GM12874 (cell line): ENCODE results near the gene MAB21L4.

ENCODE experiments used
- TF ChIP-seq, protein P1 (sequence below): IDR thresholded peaks from 2 replicates; pipeline ENCODE4 v1.5.1; 2011; ENCODE audit warnings: low read depth, mild to moderate bottlenecking, control low read depth, low read length, moderate library complexity; ENCODE audit not compliant: insufficient read depth

Gene MAB21L4

DNA sequence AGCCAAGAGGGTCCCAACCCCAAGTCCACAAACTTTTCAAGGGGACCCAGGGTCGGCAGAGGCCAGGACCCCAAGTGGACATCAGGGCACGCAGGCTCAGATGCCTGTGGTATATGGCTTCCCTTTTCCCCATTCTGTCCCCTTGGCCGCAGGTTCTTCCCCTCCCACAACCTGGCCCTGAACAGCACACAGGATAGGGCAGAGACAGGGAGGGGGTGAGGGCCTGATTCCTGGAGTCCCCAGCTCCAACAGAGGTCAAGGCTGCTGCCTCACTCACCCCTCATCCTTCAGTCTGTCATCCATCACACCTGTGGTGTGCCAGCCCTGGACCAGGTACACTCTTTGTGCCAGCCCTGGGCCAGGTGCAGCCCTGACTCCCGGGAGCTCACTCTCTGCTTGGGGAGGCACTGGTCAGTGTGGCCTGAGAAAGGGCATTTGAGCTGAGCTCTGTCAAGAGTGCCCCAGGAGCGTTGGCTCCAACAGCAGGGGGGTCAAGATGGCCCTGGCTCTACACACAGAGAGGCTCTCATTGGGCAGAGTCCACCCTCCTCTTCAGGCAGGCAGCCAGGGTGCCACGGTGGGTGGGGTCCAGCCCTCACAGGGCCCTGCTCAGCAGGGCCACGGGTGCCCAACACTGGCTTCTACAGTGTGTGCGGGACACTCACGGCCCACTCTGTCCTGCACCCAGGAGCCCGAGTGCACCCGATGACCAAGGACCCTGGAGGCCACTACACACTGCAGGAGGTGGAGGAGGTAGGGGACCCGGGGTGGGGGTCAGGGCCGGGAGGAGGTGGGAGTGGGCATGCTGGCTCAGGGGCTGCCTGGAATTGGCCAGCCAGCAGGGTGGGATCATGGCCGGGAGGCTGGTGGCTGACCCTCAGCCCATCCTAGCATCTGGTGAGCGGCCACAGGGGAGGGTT, 25.7 kb downstream of the MAB21L4 start:
- TF ChIP-seq, protein P1, sequence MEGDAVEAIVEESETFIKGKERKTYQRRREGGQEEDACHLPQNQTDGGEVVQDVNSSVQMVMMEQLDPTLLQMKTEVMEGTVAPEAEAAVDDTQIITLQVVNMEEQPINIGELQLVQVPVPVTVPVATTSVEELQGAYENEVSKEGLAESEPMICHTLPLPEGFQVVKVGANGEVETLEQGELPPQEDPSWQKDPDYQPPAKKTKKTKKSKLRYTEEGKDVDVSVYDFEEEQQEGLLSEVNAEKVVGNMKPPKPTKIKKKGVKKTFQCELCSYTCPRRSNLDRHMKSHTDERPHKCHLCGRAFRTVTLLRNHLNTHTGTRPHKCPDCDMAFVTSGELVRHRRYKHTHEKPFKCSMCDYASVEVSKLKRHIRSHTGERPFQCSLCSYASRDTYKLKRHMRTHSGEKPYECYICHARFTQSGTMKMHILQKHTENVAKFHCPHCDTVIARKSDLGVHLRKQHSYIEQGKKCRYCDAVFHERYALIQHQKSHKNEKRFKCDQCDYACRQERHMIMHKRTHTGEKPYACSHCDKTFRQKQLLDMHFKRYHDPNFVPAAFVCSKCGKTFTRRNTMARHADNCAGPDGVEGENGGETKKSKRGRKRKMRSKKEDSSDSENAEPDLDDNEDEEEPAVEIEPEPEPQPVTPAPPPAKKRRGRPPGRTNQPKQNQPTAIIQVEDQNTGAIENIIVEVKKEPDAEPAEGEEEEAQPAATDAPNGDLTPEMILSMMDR, result no peak

DNA sequence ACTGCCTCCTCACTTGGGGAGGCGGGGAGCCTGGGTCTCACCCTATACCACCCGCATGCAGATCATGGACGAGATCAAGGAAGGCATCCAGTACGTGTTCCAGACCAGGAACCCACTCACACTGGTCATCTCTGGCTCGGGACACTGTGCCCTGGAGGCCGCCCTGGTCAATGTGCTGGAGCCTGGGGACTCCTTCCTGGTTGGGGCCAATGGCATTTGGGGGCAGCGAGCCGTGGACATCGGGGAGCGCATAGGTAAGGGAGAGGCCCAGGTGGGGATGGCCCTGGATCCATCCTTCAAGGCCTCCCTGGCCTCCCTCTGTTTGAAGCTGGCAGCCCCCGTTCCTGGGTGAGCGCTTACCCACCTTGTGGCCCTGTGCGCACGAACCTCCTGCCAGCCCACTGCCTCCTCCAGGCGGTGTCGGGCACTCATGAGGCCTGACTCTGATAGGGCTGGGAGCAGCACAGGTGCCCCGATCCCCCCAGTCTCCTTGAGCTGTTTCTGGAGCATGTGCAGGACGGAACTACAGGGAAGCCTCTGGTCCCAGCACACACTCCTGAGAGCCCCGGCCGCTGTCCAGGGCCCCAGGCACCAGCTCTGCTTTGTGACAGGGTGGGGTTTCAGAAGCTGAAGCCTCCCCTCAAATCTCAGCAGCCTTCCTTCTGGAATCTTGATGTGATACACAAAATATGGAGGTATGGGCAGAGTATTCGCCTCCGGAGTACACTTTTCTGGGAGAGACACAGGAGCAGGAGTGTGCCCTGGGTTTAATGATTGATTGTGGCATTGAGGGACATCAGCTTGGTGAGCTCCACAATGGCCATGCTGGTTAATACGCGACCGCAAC, 26.6 kb downstream of the MAB21L4 start:
- TF ChIP-seq, protein P1, result no peak

DNA sequence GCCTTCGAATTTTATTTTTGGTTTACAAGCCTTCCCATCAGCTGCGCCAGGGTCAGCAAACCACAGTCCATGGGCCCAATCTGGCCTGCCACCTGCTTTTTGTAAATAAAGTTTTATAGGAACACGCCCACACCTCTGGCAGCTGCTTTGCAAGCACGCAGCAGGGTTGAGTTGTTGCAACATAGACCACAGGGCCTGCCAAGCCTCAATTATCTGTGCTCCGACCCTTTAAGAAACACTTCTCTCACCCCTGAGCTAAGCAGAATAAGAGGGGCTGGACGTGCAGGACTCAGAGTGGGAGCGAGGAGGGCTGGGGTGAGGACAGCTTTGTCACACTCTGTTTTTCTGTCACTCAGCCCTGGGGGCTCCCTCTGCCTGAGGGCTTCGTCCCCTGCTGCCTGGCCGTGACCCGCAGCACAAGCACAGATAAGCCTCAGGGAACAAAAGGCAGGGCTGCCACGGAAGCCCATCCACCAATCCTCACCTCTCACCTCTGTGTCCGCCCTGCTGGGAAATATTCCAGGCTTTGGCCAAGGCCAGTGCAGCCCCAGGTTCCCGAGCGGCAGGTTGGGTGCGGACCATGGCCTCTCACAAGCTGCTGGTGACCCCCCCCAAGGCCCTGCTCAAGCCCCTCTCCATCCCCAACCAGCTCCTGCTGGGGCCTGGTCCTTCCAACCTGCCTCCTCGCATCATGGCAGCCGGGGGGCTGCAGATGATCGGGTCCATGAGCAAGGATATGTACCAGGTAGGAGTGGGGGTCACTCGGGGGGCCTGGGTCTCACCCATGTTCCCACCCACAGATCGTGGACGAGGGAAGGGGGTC, 27.5 kb downstream of the MAB21L4 start, which contains the start of gene AGXT:
Gene AGXT (plus strand): TSS at position 539 of the 823 bp plus-strand sequence. CDS start 42 bp downstream, at position 581.
- TF ChIP-seq, protein P1, result no peak

DNA sequence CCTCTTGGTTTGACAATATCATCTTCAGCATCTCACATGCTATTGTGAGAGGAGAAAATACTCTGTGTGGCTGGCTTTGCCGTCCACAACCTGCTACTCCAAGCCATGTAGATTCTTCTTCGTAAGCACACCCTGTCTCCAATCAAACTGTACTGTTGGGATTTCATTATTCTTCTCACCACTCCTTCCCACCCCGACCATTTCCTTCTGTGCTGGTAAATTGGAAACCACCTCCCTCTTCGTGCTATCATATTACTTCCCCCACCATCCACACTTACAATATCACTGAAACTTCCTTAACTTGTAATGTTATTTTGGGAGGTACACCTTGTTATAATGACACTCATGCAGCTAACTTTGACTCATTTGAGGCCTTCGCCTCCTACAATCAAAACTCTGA, 30.6 kb downstream of the MAB21L4 start:
- TF ChIP-seq, protein P1, result no peak

DNA sequence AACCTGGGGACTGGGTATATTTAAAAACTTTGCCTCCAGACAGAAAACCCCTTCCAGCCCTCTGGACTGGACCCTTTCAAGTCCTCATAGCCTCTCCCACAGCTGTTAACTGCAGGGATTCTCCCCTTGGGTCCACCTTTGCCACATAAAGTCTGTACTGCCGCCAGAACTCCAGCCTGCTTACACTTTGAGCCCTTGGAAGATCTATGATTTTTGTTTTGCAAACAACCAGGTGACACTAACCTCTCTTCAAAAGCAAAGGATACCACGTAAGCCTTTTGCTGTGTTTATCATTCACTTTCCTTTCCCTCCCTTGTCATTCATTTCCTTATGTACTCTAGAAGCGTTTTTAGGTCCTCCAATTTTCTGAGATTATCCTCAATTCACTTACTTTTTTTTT, 31.5 kb downstream of the MAB21L4 start:
- TF ChIP-seq, protein P1, result no peak

DNA sequence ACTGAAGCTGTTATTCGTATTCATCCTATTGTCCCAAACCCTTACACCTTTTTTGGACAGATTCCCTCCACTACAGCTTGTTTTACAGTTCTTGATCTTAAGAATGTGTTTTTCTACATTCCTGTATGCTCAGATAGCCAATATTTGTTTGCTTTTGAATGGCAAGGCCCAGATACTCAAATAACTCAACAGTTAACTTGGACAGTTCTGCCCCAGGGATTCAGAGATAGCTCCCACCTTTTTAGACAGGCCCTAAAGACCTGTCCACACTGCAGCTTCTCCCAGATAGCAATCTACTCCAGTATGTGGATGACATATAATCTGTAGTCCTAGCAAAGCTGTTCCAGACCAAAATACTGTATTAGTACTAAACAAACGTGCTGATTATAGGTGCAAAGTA, 34.4 kb downstream of the MAB21L4 start:
- TF ChIP-seq, protein P1, result no peak
